Effector memory CD8-positive, alpha-beta T cell (primary cell): ENCODE results near the gene RPS6KA1.
A peak's percentile ranks its signal among the peaks of the same experiment; 100 is the strongest.
"Not testable (repeated sequence)": the region's sequence is repeated elsewhere in the genome, so short reads cannot be mapped to it uniquely, and the experiment has no call there.

Experiments
- ATAC-seq: fragments of 150-1000 bp; cut with Tn5 transposase; replicated peaks from 2 replicates; pipeline ENCODE4 v1.10.0; 2021; ENCODE audit warnings: mild to moderate bottlenecking, moderate library complexity
- DNase-seq, 3 experiments: peaks; one replicate each; pipeline ENCODE4 v3.0.0; 2021
- H3K27ac Mint-ChIP-seq, 2 donors: one replicate each; pipeline ENCODE4 v1.8.0; 2022; ENCODE audit warnings: mild to moderate bottlenecking in 2 of 2, mixed read lengths in 2 of 2, moderate library complexity in 2 of 2
- H3K27me3 Mint-ChIP-seq, 2 donors: one replicate each; pipeline ENCODE4 v1.8.0; 2022; ENCODE audit warnings: mixed read lengths in 2 of 2
- H3K36me3 Mint-ChIP-seq: one replicate; pipeline ENCODE4 v1.8.0; 2022; ENCODE audit warnings: mild to moderate bottlenecking, moderate library complexity, mixed read lengths; ENCODE audit not compliant: insufficient read depth
- H3K4me1 Mint-ChIP-seq, 2 donors: one replicate each; pipeline ENCODE4 v1.8.0; 2022; ENCODE audit warnings: low read depth in 2 of 2, mixed read lengths in 2 of 2
- H3K4me3 Mint-ChIP-seq, 2 donors: one replicate each; pipeline ENCODE4 v1.8.0; 2022; ENCODE audit warnings: mild to moderate bottlenecking in 2 of 2, mixed read lengths in 2 of 2, moderate library complexity in 2 of 2
- H3K9me3 Mint-ChIP-seq, 2 donors: one replicate each; pipeline ENCODE4 v1.8.0; 2022; ENCODE audit warnings: mixed read lengths in 2 of 2

The RPS6KA1 gene

DNA sequence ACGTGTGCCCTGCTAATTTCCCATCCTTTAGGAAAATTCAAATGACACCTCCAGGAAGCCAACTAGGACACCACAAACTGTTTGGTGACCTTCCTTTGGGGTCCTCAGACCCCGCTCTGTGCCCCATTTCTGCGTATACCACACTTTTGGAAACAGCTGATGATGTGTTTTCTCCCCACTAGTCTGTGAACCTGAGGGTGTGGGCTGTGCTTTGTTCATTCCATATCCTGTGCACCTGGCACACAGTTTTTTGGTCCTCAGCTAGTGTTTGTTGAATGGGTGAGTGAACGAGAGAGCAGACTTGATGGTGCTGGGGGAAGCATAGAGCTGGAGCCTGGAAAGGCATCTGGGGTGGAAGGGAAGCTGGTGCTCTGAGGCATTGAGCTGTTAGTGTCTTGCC, 48.6 kb downstream of the RPS6KA1 start:
- Mint-ChIP-seq H3K27ac (peak overlapping the region; percentile 5 to 44), H3K36me3 (peaks cover 25% of the 10 kb centered on the region), H3K4me3 (no peak overlapping the region), H3K4me1 (peaks cover 17 to 19% of the 10 kb centered on the region in 2 donors), H3K27me3 (no peaks in the 10 kb centered on the region), H3K9me3 (no peaks in the 10 kb centered on the region)
- DNase-seq, result no peak
- no peak for ATAC-seq

DNA sequence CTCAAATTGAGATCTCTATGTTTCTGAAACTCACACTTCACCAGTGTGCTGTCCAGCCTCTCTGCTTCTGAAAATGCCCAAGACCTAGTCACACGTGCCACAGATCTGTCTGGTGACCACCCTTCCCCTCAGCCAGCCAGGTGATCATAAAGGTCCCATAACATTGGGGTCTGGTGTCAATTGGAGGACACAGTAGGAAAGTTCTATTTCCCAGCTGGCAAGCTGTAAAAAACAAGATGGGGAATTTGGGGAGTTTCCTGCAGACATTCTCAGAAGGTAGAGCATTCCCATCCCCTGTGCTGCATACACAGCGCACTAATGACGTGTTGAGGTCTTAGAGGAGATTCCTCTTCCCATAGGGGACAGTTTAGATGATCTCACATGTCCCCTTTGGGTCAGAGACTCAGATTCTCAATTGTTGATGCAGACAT, 50.1 kb downstream of the RPS6KA1 start:
- H3K9me3 Mint-ChIP-seq, result no peaks in the 10 kb centered on the region
- no peaks in the 10 kb centered on the region for H3K27me3 Mint-ChIP-seq
- no peak for DNase-seq
- H3K27ac Mint-ChIP-seq, result peak overlapping the region in 1 of 2 donors; percentile 71
- peaks cover 9% of the 10 kb centered on the region for H3K36me3 Mint-ChIP-seq
- peaks cover 17 to 19% of the 10 kb centered on the region in 2 donors for H3K4me1 Mint-ChIP-seq
- no peak overlapping the region for H3K4me3 Mint-ChIP-seq
- no peak for ATAC-seq

DNA sequence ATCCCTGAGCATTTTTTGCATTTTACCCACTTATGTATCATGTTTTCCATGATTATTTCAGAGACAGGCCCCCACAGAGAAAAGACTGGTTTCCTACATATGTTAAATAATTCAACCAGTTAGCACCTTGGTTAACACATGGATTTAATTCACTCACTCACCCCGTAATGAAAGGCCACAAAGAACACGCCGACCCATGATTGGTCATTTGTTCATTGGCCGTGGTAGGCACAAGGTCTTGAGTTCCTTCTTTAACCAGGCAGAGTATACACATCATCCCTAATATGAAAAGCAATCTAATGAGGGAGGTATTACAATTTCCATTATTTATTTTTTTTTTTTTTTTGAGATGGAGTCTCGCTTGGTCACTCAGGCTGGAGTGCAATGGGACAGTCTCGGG, 50.6 kb downstream of the RPS6KA1 start:
- no peak overlapping the region for H3K4me3 Mint-ChIP-seq
- no peak for DNase-seq
- H3K4me1 Mint-ChIP-seq, result peaks cover 17 to 19% of the 10 kb centered on the region in 2 donors
- no peaks in the 10 kb centered on the region for H3K9me3 Mint-ChIP-seq
- H3K27me3 Mint-ChIP-seq, result no peaks in the 10 kb centered on the region
- ATAC-seq, result no peak
- peaks cover 5% of the 10 kb centered on the region for H3K36me3 Mint-ChIP-seq
- no peak overlapping the region for H3K27ac Mint-ChIP-seq

DNA sequence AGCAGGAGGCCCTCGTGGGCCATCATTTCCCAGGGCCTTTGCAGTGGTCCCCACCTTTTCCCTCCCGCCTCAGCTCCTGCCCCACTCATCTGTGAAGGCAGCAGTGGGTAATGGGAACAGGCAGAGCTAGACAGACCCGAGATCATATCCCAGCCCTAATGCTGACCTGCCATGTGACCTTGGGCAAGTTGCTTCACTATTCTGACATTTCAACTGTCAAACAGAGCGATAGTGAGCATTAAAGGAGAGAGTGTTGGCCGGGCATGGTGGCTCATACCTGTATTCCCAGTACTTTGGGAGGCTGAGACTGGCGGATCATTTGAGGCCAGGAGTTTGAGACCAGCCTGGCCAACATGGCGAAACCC, 51.7 kb downstream of the RPS6KA1 start:
- ATAC-seq, result no peak
- Mint-ChIP-seq H3K36me3 (peaks cover 3% of the 10 kb centered on the region), H3K27me3 (no peaks in the 10 kb centered on the region)

DNA sequence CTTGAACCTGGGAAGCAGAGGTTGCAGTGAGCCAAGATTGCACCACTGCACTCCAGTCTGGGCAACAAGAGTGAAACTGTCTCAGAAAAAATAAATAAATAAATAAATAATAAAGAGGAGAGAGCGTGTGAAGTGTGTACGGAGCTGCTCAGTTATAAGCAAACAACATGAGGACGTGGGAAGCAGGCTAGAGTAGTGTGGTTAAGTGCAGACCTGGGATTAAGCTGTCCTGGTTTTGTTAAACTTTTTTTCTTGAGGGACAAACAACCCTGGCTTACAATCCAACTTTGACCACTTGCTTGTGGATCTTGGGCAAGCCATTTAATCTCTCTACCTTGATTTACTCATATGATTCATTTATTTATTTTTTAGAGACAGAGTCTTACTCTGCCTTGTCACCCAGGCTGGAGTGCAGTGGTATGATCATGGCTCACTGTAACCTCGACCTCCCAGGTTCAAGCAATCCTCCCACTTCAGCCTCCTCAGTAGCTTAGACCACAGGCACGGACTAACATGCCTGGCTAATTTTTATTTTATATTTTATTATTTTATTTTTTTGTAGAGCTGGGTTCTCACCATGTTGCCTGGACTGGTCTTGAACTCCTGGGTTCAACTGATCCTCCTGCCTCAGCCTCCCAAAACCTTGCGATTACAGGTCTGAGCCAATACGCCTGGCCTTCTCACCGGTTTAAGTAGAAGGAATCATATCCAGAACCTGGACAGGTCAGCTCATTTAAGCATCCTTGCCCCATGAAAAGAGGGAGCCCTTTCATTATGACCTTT, 52.7 kb downstream of the RPS6KA1 start:
- H3K4me1 Mint-ChIP-seq, result peaks cover 17 to 19% of the 10 kb centered on the region in 2 donors
- ATAC-seq (no peak), DNase-seq (no peak)
- H3K36me3 Mint-ChIP-seq, result peaks cover 3% of the 10 kb centered on the region
- H3K9me3 Mint-ChIP-seq, result no peaks in the 10 kb centered on the region
- H3K27ac Mint-ChIP-seq, result peak overlapping the region; percentile 68 to 73
- no peak overlapping the region for H3K4me3 Mint-ChIP-seq
- no peaks in the 10 kb centered on the region for H3K27me3 Mint-ChIP-seq

More for the DNA sequence above, 51.7 kb downstream of the RPS6KA1 start:
- no peak overlapping the region for H3K4me3 Mint-ChIP-seq
- peak overlapping the region; percentile 32 to 53 for H3K27ac Mint-ChIP-seq
- no peak for DNase-seq
- H3K9me3 Mint-ChIP-seq, result no peaks in the 10 kb centered on the region
- H3K4me1 Mint-ChIP-seq, result peaks cover 17 to 19% of the 10 kb centered on the region in 2 donors

DNA sequence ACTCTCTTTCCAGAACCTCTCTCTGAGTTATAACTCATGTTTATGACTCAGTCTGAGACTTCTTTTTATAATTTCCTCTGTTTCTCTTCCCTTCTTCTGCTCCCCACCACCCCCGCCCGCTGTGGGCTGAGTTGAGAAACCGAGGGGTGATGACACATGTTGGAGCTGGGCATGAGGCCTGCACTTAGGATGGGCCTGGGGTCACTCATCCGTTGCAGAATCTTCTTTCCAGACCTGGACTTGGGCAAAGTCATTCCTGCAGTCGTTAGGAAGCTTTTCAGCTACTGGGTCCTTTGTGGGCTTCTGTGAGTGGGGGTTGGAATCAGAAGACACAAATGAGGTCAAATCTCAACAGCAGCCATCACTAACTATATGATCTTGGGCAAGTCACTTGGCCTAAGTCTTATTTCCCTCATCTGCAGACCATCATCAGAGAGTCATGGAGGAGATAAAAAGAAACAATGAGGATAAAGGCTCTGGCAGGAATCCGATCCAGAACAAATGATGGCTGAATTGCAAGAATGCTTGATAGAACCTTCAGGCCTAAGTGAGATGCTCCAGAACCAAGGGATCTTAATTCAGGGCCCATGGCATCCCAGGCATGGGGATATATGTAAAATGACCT, 53.4 kb downstream of the RPS6KA1 start:
- Mint-ChIP-seq H3K9me3 (no peaks in the 10 kb centered on the region), H3K4me1 (peaks cover 13 to 19% of the 10 kb centered on the region in 2 donors), H3K27ac (peak overlapping the region; percentile 68 to 73), H3K4me3 (no peak overlapping the region), H3K36me3 (peaks cover 3% of the 10 kb centered on the region), H3K27me3 (no peaks in the 10 kb centered on the region)
- no peak for DNase-seq
- peak; percentile 39 for ATAC-seq

DNA sequence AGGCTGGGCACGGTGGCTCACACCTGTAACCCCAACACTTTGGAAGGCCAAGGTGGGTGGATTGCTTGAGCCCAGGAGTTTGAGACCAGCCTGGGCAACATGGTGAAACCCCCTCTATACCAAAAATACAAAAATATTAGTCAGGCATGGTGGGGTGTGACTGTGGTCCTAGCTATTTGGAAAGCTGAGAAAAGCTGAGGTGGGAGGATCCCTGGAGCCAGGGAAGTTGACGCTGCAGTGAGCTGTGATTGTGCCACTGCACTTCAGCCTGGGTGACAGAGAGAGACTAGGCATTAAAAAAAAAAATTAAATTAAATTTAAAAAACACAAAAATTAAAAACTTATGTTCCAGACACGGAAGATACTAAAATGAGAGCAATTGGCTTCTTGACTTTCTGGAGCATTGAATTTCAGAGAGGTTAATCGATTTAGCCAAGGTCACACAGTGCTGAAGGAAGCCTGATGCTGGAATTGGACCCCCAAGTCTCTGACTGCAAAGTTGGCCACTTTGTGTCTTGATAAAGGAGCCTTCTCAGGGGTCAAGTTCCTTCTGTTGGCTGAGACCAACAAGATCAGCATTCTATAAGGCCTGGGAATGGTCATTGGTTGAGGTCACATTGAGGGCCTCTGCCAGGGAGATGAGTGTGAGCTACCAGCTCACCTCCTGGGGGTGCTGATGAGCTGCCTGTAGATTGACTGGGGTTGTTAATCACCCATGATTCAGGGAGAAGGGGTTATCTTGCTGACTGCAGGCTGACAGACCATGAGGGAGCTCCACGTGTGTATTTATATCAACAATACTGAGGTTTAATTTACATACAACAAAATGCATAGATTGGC, 54.3 kb downstream of the RPS6KA1 start:
- no peak overlapping the region for H3K4me3 Mint-ChIP-seq
- no peaks in the 10 kb centered on the region for H3K9me3 Mint-ChIP-seq
- H3K36me3 Mint-ChIP-seq, result peaks cover 3% of the 10 kb centered on the region
- DNase-seq, result no peak
- peak overlapping the region in 1 of 2 donors; percentile 68 for H3K27ac Mint-ChIP-seq
- no peaks in the 10 kb centered on the region for H3K27me3 Mint-ChIP-seq
- H3K4me1 Mint-ChIP-seq, result peaks cover 11 to 19% of the 10 kb centered on the region in 2 donors
- no peak for ATAC-seq

DNA sequence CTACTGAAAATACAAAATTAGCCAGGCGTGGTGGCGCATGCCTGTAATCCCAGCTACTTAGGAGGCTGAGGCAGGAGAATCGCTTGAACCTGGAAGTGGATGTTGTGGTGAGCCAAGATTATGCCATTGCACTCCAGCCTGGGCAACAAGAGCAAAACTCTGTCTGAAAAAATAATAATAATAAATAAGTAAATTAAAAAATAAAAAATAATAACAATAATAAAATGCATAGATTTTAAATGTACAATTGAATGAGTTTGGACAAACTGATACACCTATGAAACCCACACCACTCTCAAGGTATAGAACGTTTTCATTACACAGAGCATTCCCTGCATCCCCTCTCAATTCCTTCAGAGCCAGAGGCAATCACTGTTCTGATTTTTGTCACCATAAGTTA, 55.0 kb downstream of the RPS6KA1 start:
- H3K4me1 Mint-ChIP-seq, result peaks cover 8 to 13% of the 10 kb centered on the region in 2 donors
- not testable (repeated sequence) for H3K27ac Mint-ChIP-seq, ATAC-seq, H3K4me3 Mint-ChIP-seq, H3K27me3 Mint-ChIP-seq, H3K36me3 Mint-ChIP-seq, H3K9me3 Mint-ChIP-seq, DNase-seq

DNA sequence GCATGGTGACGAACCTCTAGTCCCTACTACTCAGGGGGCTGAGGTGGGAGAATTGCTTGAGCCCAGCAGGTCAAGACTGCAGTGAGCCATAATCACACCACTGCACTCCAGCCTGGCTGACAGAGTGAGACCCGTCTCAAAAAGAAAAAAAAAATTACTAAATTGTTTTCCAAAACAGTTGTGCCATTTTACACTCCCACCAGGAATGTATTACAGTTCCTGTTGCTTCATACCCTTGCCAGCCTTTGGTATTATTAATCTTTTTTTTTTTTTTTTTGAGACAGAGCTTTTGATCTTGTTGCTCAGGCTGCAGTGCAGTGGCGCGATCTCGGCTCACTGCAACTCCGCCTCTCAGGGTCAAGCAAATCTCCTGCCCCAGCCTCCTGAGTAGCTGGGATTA, 55.9 kb downstream of the RPS6KA1 start:
- Mint-ChIP-seq H3K27ac (no peak overlapping the region), H3K4me1 (peaks cover 5 to 7% of the 10 kb centered on the region in 2 donors)

DNA sequence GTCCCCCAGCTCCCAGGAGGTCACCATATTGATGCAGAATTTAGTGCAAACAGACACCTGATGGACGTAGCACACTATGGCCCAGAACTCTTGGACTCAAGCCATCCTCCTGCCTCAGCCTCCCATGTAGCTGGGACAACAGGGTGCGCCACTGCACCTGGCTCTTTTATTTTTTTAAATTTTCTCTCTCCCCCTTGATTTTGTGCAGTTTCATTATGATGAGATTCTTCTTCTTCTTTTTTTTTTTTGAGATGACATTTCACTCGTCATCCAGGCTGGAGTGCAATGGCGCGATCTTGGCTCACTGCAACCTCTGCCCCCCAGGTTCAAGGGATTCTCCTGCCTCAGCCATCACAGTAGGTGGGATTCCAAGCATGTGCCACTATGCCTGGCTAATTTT, 63.8 kb downstream of the RPS6KA1 start:
- H3K27me3 Mint-ChIP-seq, result no peaks in the 10 kb centered on the region
- H3K4me1 Mint-ChIP-seq, result peaks cover 0 to 3% of the 10 kb centered on the region in 2 donors
- peak overlapping the region; percentile 23 to 60 for H3K27ac Mint-ChIP-seq
- H3K4me3 Mint-ChIP-seq, result no peak overlapping the region
- DNase-seq, result no peak
- ATAC-seq, result no peak
- no peaks in the 10 kb centered on the region for H3K36me3 Mint-ChIP-seq
- H3K9me3 Mint-ChIP-seq, result no peaks in the 10 kb centered on the region

More for the DNA sequence above, 55.9 kb downstream of the RPS6KA1 start:
- Mint-ChIP-seq H3K4me3 (no peak overlapping the region), H3K27me3 (no peaks in the 10 kb centered on the region), H3K9me3 (no peaks in the 10 kb centered on the region), H3K36me3 (no peaks in the 10 kb centered on the region)
- no peak for ATAC-seq
- DNase-seq, result no peak

DNA sequence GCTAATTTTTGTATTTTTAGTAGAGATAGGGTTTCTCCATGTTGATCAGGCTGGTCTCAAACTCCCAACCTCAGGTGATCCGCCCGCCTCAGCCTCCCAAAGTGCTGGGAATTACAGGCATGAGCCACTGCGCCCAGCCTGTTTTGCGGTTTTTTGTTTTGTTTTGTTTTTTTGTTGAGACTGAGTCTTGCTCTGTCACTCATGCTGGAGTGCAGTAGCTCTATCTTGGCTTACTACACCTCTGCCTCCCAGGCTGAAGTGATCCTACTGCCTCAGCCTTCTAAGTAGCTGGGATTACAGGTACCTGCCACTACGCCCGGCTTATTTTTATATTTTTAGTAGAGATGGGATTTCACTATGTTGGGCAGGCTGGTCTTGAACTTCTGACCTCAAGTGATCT, 65.0 kb downstream of the RPS6KA1 start:
- not testable (repeated sequence) for H3K36me3 Mint-ChIP-seq, H3K27ac Mint-ChIP-seq, H3K27me3 Mint-ChIP-seq

DNA sequence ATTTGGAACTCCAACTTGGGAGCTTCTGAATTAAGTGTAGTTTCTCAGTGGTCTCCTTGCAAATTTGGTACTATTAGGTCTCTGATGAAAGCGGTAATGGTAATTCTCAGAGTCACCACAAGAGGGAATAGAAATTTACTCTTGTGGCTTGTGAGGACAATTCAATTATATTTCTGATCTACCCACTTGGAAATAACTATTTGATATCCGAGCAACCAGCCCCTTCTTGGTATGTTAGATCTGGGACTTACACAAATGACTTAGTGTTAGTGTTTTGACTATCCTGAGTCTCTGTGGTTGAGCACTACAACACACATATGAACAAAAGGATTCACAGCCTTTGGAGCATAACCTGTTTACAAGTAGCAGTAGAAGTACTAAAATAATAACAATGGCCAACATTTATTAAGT, 68.1 kb downstream of the RPS6KA1 start:
- ATAC-seq, result peak; percentile 58
- Mint-ChIP-seq H3K27ac (no peak overlapping the region), H3K36me3 (no peaks in the 10 kb centered on the region), H3K9me3 (no peaks in the 10 kb centered on the region), H3K4me3 (no peak overlapping the region), H3K27me3 (no peaks in the 10 kb centered on the region), H3K4me1 (peaks cover 0 to 3% of the 10 kb centered on the region in 2 donors)
- peak in 2 of 3 experiments; percentile 18 to 19 for DNase-seq

More for the DNA sequence above, 65.0 kb downstream of the RPS6KA1 start:
- DNase-seq, ATAC-seq, H3K4me3 Mint-ChIP-seq, H3K4me1 Mint-ChIP-seq, H3K9me3 Mint-ChIP-seq: not testable (repeated sequence)

DNA sequence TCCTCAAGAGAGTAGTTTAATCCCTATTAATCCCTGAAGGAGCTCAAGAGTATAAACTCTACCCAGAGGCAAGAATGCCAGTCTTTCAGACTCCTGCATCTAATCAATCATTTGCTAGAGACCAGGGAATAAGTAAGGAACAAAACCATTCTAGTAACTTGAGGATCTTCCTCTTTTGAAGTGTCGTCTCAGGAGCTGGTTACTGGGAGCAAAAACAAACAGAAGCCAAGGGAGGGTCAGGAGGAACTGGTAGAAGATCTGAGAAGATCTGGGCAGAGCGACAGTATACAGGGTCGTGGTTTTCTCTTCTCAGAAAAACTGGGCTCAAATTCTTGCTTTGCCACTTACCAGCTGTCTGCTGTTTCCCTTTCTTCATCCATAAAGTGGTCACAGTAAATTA, 69.3 kb downstream of the RPS6KA1 start:
- ATAC-seq (no peak), DNase-seq (no peak)
- Mint-ChIP-seq H3K4me3 (no peak overlapping the region), H3K27ac (no peak overlapping the region), H3K36me3 (no peaks in the 10 kb centered on the region), H3K4me1 (peaks cover 0 to 3% of the 10 kb centered on the region in 2 donors), H3K27me3 (no peaks in the 10 kb centered on the region), H3K9me3 (no peaks in the 10 kb centered on the region)
